Fibroblast of peridontal ligament (primary cell): ENCODE data around the gene DDX31.

Source experiments
- DNase-seq: peaks from one replicate; pipeline ENCODE4 v3.0.0-alpha.2; 2010; ENCODE audit errors: extremely low read depth

Gene DDX31

DNA sequence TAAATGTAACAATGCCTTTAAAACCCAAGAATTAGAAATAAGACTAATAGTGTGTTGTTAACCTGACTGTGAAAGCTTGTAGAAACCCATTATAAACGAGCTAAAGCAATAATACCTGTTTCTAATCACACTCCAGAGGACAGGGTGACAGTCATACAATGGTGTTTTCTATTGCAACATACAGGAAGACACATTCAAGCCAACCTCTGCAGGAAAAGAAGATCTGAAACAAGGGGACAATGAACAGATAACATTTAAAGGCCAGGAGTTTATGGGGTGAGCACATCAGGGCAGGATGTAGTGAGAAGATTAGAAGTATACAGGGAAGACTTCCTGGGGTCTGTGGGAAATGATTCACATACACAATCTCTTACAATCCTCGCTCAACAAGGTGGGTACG is 73.6 kb downstream of the DDX31 start:
- no peak for DNase-seq

GRCh38 chr9:132595319-132595718 is 74.5 kb downstream of the DDX31 start:
- no peak for DNase-seq

GRCh38 chr9:132594412-132594811 is 75.4 kb downstream of the DDX31 start:
- DNase-seq = no peak

DNA sequence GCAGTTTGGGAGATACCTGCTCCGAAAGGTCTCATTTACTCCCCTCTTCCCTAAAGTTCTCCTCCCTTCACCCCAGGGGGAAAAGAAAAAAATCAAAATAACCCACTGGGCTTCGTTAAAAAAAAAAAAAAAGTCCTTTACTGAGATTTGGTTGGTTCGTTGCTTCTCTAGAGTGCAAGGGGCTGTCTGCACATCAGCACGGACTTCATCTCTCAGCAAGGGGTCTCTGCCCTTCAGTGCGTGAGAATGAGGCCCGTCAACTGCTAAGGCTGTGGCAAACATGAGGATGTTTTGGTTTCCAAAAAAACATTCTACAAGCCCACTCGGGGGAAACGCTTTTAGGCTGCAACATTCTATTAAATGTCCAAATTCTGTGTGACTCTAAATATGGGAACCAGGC is 77.3 kb downstream of the DDX31 start:
- DNase-seq = no peak

GRCh38 chr9:132591751-132592314 is 78.0 kb downstream of the DDX31 start:
- DNase-seq = no peak

DNA sequence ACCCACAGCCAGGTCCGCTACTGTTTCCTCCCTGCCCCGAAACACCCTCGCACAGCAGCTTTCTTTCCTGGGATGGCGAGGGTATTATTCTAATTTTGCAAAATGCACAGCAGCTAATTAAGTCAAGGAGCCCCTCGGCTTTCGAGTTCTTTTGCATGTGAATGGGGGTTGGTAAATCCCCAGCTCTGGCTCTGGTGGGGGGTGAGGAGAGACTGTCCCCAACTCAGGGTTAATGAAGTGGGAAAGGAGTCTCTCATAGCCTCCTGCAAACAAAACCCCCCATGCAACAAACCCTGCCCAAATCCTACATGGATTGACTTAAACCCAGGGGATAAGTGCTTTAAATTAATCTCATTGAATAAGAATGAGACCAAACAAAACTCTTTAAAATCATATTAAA is 78.5 kb downstream of the DDX31 start:
- no peak for DNase-seq

GRCh38 chr9:132590318-132591182 is 79.2 kb downstream of the DDX31 start:
- DNase-seq = no peak

- DNase-seq = no peak
Measured at GRCh38 chr9:132590037-132590317, 79.8 kb downstream of the DDX31 start.

- DNase-seq = no peak
Measured at GRCh38 chr9:132589148-132590036, 80.4 kb downstream of the DDX31 start.

- DNase-seq = no peak
Measured at GRCh38 chr9:132588501-132589147, 81.2 kb downstream of the DDX31 start.

GRCh38 chr9:132588098-132588497 is 81.7 kb downstream of the DDX31 start:
- no peak for DNase-seq

GRCh38 chr9:132587592-132587955 is 82.2 kb downstream of the DDX31 start:
- no peak for DNase-seq

DNA sequence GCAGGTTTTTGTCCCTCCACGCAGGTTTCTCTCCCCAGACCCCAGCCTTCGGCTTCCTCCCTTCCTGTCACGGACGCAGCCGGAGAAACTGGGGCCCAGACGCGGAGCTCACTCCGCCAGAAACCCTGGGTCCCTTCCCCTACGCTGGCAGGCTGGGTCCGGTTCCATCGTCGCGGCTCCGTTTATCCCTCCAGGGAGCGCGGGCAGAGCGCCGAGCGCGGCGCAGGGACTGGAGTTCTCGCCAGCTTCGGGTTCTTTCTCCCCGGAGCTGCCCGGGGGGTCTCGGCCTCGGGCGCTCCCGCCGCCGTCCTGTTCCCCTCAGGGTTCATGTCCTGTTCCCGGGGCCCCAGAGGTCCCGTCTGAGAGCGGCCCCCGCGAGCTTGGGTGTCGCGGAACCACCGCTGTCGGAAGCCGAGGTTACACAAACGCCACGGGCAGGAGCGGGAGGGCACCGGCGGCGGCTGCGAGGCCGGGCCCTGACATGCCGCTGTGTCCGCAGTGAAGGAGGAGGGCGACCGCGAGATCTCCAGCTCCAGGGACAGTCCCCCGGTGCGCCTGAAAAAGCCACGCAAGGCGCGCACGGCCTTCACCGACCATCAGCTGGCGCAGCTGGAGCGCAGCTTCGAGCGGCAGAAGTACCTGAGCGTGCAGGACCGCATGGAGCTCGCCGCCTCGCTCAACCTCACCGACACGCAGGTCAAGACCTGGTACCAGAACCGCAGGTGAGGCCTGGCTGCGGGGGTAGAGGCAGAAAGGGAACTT is 82.8 kb downstream of the DDX31 start:
- DNase-seq = no peak

DNA sequence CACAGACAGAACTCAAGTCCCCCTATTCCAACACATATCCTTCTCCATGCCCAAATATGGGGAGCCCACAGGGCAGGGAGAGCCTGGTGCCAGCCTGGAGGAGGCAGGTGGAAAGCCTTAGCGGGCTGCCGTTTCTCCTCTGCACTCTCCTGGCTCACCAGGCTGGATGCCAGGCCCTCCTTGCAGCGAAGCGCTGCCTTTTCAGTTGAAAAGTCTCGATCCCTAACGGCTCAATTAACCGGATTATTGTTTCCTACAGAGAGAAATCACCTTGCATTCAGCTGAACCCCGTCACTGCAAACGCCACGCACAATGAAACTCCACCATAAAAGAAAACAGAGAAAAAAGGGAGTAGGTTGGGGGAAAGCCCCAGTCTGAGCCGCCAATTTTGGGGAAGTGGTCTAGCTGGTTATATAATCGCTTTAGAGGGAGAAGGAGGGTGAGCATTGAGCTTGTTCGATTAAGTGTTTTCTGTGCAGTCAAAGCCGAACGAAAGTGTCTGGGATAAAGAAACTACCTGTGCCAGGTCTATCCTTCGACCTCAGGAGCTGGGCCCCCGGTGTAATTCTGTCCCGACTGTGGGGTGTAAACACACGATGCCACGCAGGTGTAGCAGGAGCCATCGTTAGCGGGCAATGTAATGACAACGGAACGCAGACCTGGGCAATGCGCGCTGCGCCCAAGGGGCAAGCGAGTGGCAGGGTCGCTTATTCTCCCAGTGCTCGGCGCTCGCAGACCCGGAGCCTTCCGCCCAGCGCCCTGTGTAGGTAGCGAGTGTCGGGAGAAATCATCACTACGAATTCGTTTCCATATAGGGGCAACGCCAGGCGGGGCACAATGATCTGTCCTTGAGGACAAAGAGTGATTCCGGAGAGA is 83.6 kb downstream of the DDX31 start:
- DNase-seq = no peak

- no peak for DNase-seq
Measured at GRCh38 chr9:132584601-132585560, 84.9 kb downstream of the DDX31 start.

DNA sequence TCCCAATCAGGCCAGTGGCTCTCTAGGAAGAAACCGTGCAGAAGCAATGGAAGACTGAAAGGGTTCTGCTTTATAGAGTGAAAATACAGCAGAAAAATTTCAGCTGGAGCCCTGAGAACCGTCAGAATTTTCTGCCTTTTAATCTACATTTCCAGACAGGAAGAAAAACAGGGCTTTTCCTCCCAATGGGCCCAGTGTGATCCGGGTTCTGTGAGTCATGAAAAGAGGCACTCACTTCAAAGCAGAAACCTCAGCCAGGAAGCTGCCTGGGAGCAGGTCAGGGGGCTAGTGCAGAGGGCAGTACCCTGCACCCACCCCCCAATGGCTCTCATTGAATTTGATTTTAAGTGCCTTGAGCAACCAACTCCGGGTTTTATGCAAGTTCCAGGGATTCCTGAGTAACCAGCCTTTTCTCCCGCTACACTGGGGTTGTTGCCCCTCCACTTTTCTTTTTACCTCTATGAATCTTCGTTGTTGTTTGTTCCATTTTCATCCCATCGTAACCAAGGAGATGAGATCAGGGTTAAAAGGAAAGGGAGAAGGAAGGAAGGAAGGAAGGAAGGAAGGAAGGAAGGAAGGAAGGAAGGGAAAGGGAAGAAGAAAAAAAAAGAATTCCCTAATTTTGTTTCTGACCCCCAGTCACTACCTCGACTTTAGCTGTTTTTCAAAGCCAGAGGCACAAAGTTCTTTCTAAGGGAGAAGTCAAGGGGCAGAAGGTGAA is 86.0 kb downstream of the DDX31 start:
- no peak for DNase-seq

GRCh38 chr9:132582786-132583583 is 86.8 kb downstream of the DDX31 start:
- DNase-seq = no peak

GRCh38 chr9:132582276-132582785 is 87.5 kb downstream of the DDX31 start, which contains the start of gene BARHL1:
TSS of gene BARHL1 (plus strand) at chr9:132582606. CDS start at chr9:132582798, 192 bp downstream.
- DNase-seq = no peak
